ENCODE results near the gene ADGRV1. TPM values are rescaled to one million over a fixed set of nuclear protein-coding genes. Genes with fewer than 3 reads are reported as not detected.
A peak's percentile ranks its signal among the peaks of the same experiment; 100 is the strongest.

ADGRV1 gene
- polyA plus RNA-seq, 1 of the 3 experiments (the other 2 are of a cell fraction), result 0.23 TPM

DNA sequence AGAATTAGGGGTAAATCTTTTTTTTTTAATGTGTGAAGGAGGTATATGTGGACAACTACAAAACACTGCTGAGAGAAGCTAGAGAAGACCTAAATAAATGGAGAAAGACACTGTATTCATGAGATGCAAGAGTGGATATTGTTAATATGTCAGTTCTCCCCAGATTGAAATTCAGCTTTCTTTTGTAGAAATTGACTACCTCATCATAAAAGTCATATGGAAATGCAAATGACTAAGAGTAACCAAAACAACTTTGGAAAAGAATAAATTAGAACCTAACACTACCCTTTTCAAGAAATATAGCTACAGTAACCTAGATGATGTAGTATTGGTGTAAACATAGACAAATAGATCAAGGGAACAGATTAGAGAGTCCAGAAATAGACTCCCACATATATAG lies 400.7 kb downstream of the ADGRV1 start:
- Histone ChIP-seq H3K79me2 (ENCODE audit: insufficient read depth) (no peaks in the 10 kb centered on the region), H4K20me1 (ENCODE audit: insufficient read depth) (no peaks in the 10 kb centered on the region), H3F3A (replicated peaks; ENCODE audit: insufficient read depth) (peaks cover 4% of the 10 kb centered on the region), H3K27me3 (ENCODE audit: insufficient read depth) (no peaks in the 10 kb centered on the region), H3K27ac (ENCODE audit: low read depth in 2 of 2, low read length in 1 of 2) (no peak overlapping the region), H3K9ac (no peak overlapping the region), H3K36me3 (replicated peaks in 1 of 2; ENCODE audit: control insufficient read depth in 1 of 2, insufficient read depth in 2 of 2, low read length in 1 of 2) (no peaks in the 10 kb centered on the region), H3K4me1 (ENCODE audit: control insufficient read depth in 1 of 2, insufficient read depth in 2 of 2, low read depth in 1 of 2, low read length in 1 of 2) (peaks cover 0 to 5% of the 10 kb centered on the region in 2 experiments; a peak in 2 of 4 replicates), H3K9me2 (no peaks in the 10 kb centered on the region), H3K9me3 (no peaks in the 10 kb centered on the region), H2AFZ (ENCODE audit: low read depth) (no peak overlapping the region), H3K4me2 (no peak overlapping the region), H3K4me3 (ENCODE audit: low read depth in 2 of 2, low read length in 1 of 2) (no peak overlapping the region)
- ChIA-PET POLR2A (no interaction called here), CTCF (interaction anchor here (0.7 to 0.9 kb wide), 2 partner anchors 8 to 347 kb away, joined by 3 read pairs; no protein-coding TSS in a partner anchor)
- TF ChIP-seq, protein P1, sequence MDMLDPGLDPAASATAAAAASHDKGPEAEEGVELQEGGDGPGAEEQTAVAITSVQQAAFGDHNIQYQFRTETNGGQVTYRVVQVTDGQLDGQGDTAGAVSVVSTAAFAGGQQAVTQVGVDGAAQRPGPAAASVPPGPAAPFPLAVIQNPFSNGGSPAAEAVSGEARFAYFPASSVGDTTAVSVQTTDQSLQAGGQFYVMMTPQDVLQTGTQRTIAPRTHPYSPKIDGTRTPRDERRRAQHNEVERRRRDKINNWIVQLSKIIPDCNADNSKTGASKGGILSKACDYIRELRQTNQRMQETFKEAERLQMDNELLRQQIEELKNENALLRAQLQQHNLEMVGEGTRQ (IDR thresholded peaks at IDR 0.05; ENCODE audit: borderline replicate concordance, low read depth, low read length), result no peak
- TF ChIP-seq TCF12 (IDR thresholded peaks at IDR 0.05), result no peak
- TF ChIP-seq CHD2 (IDR thresholded peaks at IDR 0.05; ENCODE audit: low read length, partially characterized antibody), result no peak
- TF ChIP-seq, protein P2, sequence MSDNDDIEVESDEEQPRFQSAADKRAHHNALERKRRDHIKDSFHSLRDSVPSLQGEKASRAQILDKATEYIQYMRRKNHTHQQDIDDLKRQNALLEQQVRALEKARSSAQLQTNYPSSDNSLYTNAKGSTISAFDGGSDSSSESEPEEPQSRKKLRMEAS (IDR thresholded peaks at IDR 0.05; ENCODE audit: low read depth), result no peak
- TF ChIP-seq ELF1 (IDR thresholded peaks at IDR 0.05), result no peak
- TF ChIP-seq TAF1 (IDR thresholded peaks at IDR 0.05; ENCODE audit: borderline replicate concordance, low read depth, low read length), result no peak
- TF ChIP-seq FOXM1 (IDR thresholded peaks at IDR 0.05; ENCODE audit: low read depth), result no peak
- no peak for TF ChIP-seq FOSL2 (IDR thresholded peaks at IDR 0.05; ENCODE audit: borderline replicate concordance, low read depth)
- TF ChIP-seq, protein P3, sequence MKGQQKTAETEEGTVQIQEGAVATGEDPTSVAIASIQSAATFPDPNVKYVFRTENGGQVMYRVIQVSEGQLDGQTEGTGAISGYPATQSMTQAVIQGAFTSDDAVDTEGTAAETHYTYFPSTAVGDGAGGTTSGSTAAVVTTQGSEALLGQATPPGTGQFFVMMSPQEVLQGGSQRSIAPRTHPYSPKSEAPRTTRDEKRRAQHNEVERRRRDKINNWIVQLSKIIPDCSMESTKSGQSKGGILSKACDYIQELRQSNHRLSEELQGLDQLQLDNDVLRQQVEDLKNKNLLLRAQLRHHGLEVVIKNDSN (IDR thresholded peaks at IDR 0.05; ENCODE audit: borderline replicate concordance, low read depth), result no peak
- TF ChIP-seq EP300 (IDR thresholded peaks at IDR 0.05; ENCODE audit: borderline replicate concordance in 1 of 2, low read depth in 1 of 2, low read length in 1 of 2), result no peak
- TF ChIP-seq, protein P4, sequence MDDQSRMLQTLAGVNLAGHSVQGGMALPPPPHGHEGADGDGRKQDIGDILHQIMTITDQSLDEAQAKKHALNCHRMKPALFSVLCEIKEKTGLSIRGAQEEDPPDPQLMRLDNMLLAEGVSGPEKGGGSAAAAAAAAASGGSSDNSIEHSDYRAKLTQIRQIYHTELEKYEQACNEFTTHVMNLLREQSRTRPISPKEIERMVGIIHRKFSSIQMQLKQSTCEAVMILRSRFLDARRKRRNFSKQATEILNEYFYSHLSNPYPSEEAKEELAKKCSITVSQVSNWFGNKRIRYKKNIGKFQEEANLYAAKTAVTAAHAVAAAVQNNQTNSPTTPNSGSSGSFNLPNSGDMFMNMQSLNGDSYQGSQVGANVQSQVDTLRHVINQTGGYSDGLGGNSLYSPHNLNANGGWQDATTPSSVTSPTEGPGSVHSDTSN (IDR thresholded peaks at IDR 0.05), result no peak
- TF ChIP-seq GATA2 (CRISPR knock-in tag; IDR thresholded peaks at IDR 0.05), result no peak
- no peak for TF ChIP-seq NRF1 (IDR thresholded peaks at IDR 0.05; ENCODE audit: low read depth, low read length)
- no peak for TF ChIP-seq EZH2phosphoT487 (IDR thresholded peaks at IDR 0.05; ENCODE audit: borderline replicate concordance, low read depth)
- no peak for DNase-seq

DNA sequence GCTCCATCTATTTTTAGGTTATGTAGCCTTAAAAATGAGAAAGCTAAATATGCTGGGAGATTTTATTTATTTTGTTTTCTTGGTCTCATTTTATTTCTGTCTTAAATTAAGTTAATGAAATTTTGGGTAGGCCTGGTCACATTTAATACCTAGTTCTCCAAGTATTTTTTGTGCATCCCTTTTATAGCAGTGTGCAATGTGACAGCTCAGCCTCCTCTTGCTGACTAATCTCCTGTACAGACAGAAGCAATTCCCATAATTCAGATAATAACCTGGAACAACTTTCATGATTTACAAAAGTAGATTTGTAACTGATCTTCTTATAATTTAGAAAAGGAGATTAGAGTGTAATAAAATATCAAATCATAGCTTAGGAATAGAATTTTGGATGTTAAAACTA lies 403.9 kb downstream of the ADGRV1 start:
- Histone ChIP-seq H3K4me1 (ENCODE audit: control insufficient read depth in 1 of 2, insufficient read depth in 2 of 2, low read depth in 1 of 2, low read length in 1 of 2) (peaks cover 0 to 5% of the 10 kb centered on the region in 2 experiments; a peak in 2 of 4 replicates), H3K36me3 (replicated peaks in 1 of 2; ENCODE audit: control insufficient read depth in 1 of 2, insufficient read depth in 2 of 2, low read length in 1 of 2) (no peaks in the 10 kb centered on the region), H3K9me3 (no peaks in the 10 kb centered on the region), H3K4me3 (ENCODE audit: low read depth in 2 of 2, low read length in 1 of 2) (no peak overlapping the region), H2AFZ (ENCODE audit: low read depth) (no peak overlapping the region), H3K4me2 (no peak overlapping the region), H3K9me2 (no peaks in the 10 kb centered on the region), H3K27me3 (ENCODE audit: insufficient read depth) (no peaks in the 10 kb centered on the region), H4K20me1 (ENCODE audit: insufficient read depth) (no peaks in the 10 kb centered on the region), H3K27ac (ENCODE audit: low read depth in 2 of 2, low read length in 1 of 2) (peak overlapping the region in 1 of 2 experiments; percentile 16; a peak in 2 of 4 replicates), H3K9ac (no peak overlapping the region), H3F3A (replicated peaks; ENCODE audit: insufficient read depth) (peaks cover 4% of the 10 kb centered on the region), H3K79me2 (ENCODE audit: insufficient read depth) (no peaks in the 10 kb centered on the region)
- DNase-seq, result no peak
- ChIA-PET CTCF (interaction anchor here (0.6 to 2.8 kb wide), 2 partner anchors 30 to 92 kb away, joined by 3 to 13 read pairs; no protein-coding TSS in a partner anchor), POLR2A (no interaction called here)
- TF ChIP-seq JUND (IDR thresholded peaks at IDR 0.05), result no peak
- no peak for TF ChIP-seq EP300 (IDR thresholded peaks at IDR 0.05; ENCODE audit: borderline replicate concordance in 1 of 2, low read depth in 1 of 2, low read length in 1 of 2)
- no peak for TF ChIP-seq EZH2phosphoT487 (IDR thresholded peaks at IDR 0.05; ENCODE audit: borderline replicate concordance, low read depth)
- no peak for TF ChIP-seq TEAD4 (IDR thresholded peaks at IDR 0.05; ENCODE audit: borderline replicate concordance, insufficient read depth)
- no peak for TF ChIP-seq POLR2AphosphoS5 (IDR thresholded peaks at IDR 0.05; ENCODE audit: low read depth, low read length)
- TF ChIP-seq, protein P3 (IDR thresholded peaks at IDR 0.05; ENCODE audit: borderline replicate concordance, low read depth), result no peak
- TF ChIP-seq CHD2 (IDR thresholded peaks at IDR 0.05; ENCODE audit: low read length, partially characterized antibody), result no peak
- no peak for TF ChIP-seq MEF2A (IDR thresholded peaks at IDR 0.05; ENCODE audit: borderline replicate concordance, low read depth)
- TF ChIP-seq, protein P5, sequence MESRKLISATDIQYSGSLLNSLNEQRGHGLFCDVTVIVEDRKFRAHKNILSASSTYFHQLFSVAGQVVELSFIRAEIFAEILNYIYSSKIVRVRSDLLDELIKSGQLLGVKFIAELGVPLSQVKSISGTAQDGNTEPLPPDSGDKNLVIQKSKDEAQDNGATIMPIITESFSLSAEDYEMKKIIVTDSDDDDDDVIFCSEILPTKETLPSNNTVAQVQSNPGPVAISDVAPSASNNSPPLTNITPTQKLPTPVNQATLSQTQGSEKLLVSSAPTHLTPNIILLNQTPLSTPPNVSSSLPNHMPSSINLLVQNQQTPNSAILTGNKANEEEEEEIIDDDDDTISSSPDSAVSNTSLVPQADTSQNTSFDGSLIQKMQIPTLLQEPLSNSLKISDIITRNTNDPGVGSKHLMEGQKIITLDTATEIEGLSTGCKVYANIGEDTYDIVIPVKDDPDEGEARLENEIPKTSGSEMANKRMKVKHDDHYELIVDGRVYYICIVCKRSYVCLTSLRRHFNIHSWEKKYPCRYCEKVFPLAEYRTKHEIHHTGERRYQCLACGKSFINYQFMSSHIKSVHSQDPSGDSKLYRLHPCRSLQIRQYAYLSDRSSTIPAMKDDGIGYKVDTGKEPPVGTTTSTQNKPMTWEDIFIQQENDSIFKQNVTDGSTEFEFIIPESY (IDR thresholded peaks at IDR 0.05; ENCODE audit: borderline replicate concordance, low read depth), result no peak
- no peak for TF ChIP-seq GABPA (IDR thresholded peaks at IDR 0.05; ENCODE audit: low read depth)
- TF ChIP-seq RCOR1 (IDR thresholded peaks at IDR 0.05; ENCODE audit: low read length), result no peak

All from SK-N-SH (cell line).